GM15510 (cell line): Measurements from ENCODE around the gene TMEM95.

Experiments used
- POLR2A ChIP-seq: IDR thresholded peaks from 3 replicates; pipeline ENCODE4 v1.6.1; 2011; ENCODE audit warnings: borderline replicate concordance; ENCODE audit not compliant: insufficient read length; ENCODE audit errors: extremely low read depth

TMEM95 gene

GRCh38 chr17:7398612-7399011, 43.7 kb downstream of the TMEM95 start:
- TF ChIP-seq POLR2A = no peak

GRCh38 chr17:7403043-7403726, 48.2 kb downstream of the TMEM95 start:
- no peak for TF ChIP-seq POLR2A

DNA sequence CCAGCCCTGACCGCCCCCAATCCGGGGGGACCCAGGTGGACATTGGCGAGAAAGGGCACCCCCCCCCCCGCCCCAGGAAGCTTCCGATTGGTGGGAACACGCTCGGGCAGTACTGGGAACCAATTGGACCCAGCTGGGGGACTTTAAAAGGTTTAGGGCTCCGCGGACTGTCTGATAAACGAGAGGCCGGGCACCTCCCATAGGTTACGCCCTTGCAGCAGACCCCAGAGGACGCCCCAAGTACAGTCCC, 48.7 kb downstream of the TMEM95 start:
- TF ChIP-seq POLR2A = no peak

DNA sequence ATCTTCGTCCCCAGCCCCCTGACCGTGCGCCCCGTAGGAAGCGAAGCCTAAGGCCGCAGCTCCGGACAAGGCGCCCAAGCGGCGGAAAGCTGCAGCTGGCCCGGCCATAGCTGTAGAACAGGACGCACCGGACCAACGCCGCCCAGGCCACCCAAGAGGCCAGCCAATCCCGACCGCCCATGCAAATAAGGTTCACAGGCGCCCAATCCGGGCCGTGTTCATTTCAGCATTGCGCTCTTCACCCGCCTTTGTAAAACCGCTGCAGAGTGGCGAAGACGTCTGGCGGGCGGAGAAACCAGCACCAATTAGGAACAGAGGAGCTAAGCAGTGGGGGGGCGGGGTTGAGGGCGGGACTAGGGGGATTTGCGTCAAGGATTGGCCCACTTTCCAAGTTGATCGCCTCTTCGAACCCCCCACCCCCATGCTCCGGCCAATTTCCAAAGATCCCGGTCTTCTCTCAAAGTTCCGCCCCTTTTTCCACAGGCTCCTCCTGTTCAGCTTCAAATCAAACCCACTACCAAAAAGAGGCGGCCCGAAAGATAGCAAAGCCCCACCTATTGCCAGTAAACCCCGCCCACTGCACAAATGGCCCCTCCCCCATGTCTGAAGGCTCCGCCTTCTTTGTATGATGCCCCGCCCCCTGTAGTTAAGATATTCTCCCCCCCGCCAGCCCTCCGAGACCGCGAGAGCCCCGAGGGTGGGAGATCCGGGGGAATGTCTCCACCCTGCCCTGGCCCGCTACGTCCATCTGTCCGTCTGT, 49.2 kb downstream of the TMEM95 start, which contains the start of gene TMEM256:
TMEM256 (minus strand) TSS at position 121 of the 760 bp plus-strand sequence; CDS start at position 108, 13 bp downstream.
- TF ChIP-seq POLR2A = peak; percentile 96

GRCh38 chr17:7404737-7405349, 49.9 kb downstream of the TMEM95 start:
- no peak for TF ChIP-seq POLR2A

DNA sequence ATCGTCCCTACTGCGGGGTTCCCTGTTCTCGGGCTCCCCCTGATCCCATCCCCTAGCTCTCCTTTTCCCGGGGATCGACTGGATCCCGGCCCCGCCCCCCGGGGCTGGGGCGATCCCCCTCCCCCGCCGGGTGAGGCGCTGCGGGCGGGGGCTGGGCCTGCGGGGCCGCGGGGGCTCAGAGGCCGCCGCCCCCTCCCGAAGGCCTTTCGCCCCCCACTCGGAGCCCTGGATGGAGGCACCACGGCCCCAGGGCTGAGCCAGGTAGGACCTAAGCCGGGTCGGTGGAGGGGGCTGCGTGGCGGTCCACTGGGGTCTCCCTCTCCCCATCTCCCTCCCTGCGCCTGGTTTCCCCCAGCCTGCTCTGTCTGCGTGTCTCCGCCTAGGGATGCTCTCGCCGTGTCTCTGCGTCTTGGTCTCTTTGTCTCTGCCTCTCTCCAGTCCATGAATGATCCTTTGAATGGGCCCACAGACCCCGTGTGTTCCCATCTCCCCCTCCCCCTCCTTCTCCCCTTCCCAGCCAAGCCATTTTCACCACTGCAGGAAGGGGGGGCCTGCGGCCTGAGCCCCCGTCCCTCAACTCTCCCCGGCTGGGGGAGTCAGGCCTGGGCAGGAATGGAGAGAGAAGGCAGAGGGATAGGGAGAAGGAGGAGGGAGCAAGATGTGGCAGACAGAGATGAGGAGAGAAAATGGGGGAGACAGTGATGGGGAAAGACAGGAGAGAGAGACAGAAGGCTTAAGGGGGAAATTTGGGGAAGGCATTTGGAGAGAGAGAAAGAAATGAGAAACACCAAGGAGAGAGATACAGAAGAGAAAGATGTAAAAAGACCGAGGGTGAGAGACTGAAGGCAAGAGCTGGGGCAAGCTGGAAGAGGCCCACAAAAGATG, 50.6 kb downstream of the TMEM95 start:
- TF ChIP-seq POLR2A = no peak

DNA sequence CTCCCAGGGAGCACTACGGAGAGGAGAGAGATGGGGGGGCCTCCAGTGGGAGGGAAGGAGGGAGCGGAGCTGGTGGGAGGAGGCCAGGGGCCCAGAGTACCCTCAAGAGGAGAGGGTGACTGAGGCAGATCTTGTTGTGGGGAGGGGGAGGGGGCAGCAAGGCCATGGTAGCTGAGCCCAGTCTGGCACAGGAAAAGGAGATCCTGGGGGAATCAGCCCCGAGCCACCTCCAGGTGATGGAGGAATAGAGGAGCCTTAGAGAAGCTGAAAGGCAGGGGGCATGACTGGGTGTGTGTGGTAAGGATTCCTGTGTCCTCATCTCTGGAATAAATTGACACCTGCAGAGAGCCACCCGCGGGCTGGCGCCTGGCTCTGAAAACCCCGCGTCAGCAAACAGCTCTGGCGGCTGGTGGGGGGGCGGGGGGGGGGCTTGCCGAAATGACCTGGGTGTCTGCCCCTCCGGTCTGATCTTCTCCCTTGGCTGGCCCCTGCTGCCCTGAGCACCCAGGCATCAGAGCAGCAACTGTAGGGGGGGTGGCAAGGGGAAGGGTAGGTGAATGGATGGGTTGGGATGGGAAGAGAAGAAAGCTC, 51.4 kb downstream of the TMEM95 start:
- no peak for TF ChIP-seq POLR2A
